Measurements from ENCODE around the gene PCA3. TPM values are rescaled to one million over a fixed set of nuclear protein-coding genes. Genes with fewer than 3 reads are reported as not detected.
"Not testable (repeated sequence)": the region's sequence is repeated elsewhere in the genome, so short reads cannot be mapped to it uniquely, and the experiment has no call there.

Gene PCA3
- polyA plus RNA-seq, 1 donor from 2014 or later, result 0.16 TPM

DNA sequence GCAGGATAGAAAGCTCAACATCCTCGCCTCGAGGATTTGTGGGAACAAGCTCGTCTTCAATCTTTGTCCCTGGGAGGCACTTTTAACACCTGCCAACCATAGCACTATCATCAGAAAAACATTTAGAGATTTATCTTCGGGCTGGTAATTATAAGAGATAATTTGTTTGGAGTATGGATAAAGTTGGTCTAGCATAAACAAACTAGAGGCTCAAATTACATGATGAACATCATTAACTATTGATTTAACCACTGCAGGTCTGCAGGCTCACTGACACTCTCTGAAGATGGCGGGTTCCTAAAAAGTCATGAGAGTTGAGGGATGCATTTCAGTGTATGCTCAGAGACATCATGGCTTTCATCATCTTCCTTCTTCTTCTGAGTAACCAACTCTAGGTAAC lies 25.8 kb upstream of the PCA3 start (continued):
- no peak for TF ChIP-seq TAF1 (IDR thresholded peaks at IDR 0.05; ENCODE audit: low read depth)

DNA sequence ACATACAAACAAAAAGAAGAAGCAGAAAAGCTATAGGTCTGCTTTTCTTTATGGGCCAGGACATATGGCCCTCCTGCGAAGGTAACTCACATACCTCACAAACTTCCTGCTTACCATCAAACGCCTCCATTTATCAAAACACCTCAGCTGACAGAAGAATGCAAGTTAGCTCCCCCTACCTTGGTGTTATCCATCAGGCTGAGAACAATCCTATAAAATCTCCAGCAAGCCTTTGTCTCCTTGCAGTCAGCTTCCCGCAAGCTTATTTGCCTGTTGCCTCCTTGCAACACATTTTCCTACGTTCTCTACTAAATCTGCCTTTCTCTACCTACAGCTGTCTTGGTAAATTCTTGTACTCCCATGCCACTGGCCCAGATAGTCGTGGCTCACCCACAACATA lies 22.7 kb upstream of the PCA3 start:
- H3K4me3 ChIP-seq (ENCODE audit: low read length), result no peak overlapping the region
- H2AFZ ChIP-seq (ENCODE audit: low read depth, low read length), result no peak overlapping the region
- no peak overlapping the region for H3K4me2 ChIP-seq (ENCODE audit: low read length)
- no peaks in the 10 kb centered on the region for H3K36me3 ChIP-seq (ENCODE audit: insufficient read depth, low read length)
- no peaks in the 10 kb centered on the region for H3K79me2 ChIP-seq (replicated peaks; ENCODE audit: insufficient read depth, low read length)
- no peaks in the 10 kb centered on the region for H3F3A ChIP-seq (ENCODE audit: insufficient read depth, low read length, poor library complexity, severe bottlenecking)
- no peaks in the 10 kb centered on the region for H3K9me3 ChIP-seq (ENCODE audit: low read length)
- H3K27me3 ChIP-seq (ENCODE audit: insufficient read depth, low read depth, low read length), result no peaks in the 10 kb centered on the region
- no peak overlapping the region for H3K27ac ChIP-seq (ENCODE audit: low read length)
- H4K20me1 ChIP-seq (ENCODE audit: insufficient read depth), result no peaks in the 10 kb centered on the region
- TF ChIP-seq SMC3 (conservative IDR thresholded peaks at IDR 0.05; ENCODE audit: poor library complexity), result no peak
- TF ChIP-seq POLR2AphosphoS5 (IDR thresholded peaks at IDR 0.05), result no peak
- TF ChIP-seq MXI1 (conservative IDR thresholded peaks at IDR 0.05; ENCODE audit: poor library complexity, severe bottlenecking), result no peak
- TF ChIP-seq EP300 (conservative IDR thresholded peaks at IDR 0.05; ENCODE audit: poor library complexity, severe bottlenecking), result no peak
- TF ChIP-seq RAD21 (conservative IDR thresholded peaks at IDR 0.05), result no peak
- TF ChIP-seq, protein P1, sequence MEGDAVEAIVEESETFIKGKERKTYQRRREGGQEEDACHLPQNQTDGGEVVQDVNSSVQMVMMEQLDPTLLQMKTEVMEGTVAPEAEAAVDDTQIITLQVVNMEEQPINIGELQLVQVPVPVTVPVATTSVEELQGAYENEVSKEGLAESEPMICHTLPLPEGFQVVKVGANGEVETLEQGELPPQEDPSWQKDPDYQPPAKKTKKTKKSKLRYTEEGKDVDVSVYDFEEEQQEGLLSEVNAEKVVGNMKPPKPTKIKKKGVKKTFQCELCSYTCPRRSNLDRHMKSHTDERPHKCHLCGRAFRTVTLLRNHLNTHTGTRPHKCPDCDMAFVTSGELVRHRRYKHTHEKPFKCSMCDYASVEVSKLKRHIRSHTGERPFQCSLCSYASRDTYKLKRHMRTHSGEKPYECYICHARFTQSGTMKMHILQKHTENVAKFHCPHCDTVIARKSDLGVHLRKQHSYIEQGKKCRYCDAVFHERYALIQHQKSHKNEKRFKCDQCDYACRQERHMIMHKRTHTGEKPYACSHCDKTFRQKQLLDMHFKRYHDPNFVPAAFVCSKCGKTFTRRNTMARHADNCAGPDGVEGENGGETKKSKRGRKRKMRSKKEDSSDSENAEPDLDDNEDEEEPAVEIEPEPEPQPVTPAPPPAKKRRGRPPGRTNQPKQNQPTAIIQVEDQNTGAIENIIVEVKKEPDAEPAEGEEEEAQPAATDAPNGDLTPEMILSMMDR (IDR thresholded peaks at IDR 0.05; ENCODE audit: poor library complexity, severe bottlenecking), result no peak
- TF ChIP-seq, protein P2, sequence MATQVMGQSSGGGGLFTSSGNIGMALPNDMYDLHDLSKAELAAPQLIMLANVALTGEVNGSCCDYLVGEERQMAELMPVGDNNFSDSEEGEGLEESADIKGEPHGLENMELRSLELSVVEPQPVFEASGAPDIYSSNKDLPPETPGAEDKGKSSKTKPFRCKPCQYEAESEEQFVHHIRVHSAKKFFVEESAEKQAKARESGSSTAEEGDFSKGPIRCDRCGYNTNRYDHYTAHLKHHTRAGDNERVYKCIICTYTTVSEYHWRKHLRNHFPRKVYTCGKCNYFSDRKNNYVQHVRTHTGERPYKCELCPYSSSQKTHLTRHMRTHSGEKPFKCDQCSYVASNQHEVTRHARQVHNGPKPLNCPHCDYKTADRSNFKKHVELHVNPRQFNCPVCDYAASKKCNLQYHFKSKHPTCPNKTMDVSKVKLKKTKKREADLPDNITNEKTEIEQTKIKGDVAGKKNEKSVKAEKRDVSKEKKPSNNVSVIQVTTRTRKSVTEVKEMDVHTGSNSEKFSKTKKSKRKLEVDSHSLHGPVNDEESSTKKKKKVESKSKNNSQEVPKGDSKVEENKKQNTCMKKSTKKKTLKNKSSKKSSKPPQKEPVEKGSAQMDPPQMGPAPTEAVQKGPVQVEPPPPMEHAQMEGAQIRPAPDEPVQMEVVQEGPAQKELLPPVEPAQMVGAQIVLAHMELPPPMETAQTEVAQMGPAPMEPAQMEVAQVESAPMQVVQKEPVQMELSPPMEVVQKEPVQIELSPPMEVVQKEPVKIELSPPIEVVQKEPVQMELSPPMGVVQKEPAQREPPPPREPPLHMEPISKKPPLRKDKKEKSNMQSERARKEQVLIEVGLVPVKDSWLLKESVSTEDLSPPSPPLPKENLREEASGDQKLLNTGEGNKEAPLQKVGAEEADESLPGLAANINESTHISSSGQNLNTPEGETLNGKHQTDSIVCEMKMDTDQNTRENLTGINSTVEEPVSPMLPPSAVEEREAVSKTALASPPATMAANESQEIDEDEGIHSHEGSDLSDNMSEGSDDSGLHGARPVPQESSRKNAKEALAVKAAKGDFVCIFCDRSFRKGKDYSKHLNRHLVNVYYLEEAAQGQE (IDR thresholded peaks at IDR 0.05; ENCODE audit: borderline replicate concordance), result no peak
- no peak for TF ChIP-seq EZH2 (IDR thresholded peaks at IDR 0.05; ENCODE audit: borderline replicate concordance, insufficient read depth, low read length, poor library complexity, severe bottlenecking)
- no peak for TF ChIP-seq TAF1 (IDR thresholded peaks at IDR 0.05; ENCODE audit: low read depth)
- no peaks in the 10 kb centered on the region for H3K9me2 ChIP-seq (ENCODE audit: insufficient read depth, low read length)
- H3K9ac ChIP-seq (ENCODE audit: low read length), result no peak overlapping the region

DNA sequence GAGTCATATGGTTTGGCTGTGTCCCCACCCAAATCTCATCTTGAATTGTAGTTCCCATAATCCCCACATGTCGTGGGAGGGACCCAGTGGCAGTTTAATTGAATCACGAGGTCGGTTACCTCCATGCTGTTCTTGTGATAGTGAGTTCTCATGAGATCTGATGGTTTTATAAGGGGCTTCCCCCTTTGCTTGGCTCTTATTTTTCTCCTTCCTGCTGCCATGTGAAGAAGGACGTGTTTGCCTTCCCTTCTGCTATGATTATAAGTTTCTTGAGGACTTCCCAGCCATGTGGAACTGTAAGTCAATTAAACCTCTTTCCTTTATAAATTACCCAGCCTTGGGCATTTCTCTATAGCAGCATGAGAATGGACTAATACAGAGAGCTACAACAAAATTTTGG lies 21.3 kb upstream of the PCA3 start:
- not testable (repeated sequence) for H3K4me2 ChIP-seq (ENCODE audit: low read length); H3F3A ChIP-seq (ENCODE audit: insufficient read depth, low read length, poor library complexity, severe bottlenecking); H4K20me1 ChIP-seq (ENCODE audit: insufficient read depth); H3K9me2 ChIP-seq (ENCODE audit: insufficient read depth, low read length); H3K9ac ChIP-seq (ENCODE audit: low read length); H3K36me3 ChIP-seq (ENCODE audit: insufficient read depth, low read length); H2AFZ ChIP-seq (ENCODE audit: low read depth, low read length); H3K27me3 ChIP-seq (ENCODE audit: insufficient read depth, low read depth, low read length); H3K79me2 ChIP-seq (replicated peaks; ENCODE audit: insufficient read depth, low read length); H3K4me3 ChIP-seq (ENCODE audit: low read length); H3K9me3 ChIP-seq (ENCODE audit: low read length); H3K27ac ChIP-seq (ENCODE audit: low read length)
